ENCODE data around the gene THSD1. TPM values are rescaled to one million over a fixed set of nuclear protein-coding genes. Genes with fewer than 3 reads are reported as not detected.

THSD1 gene
- total and polyA plus RNA-seq, 9 of the 15 experiments (the other 6 are each of a cell fraction or from before 2014, with no cell fraction given) = 0.01 to 0.11 (median 0.04) TPM; not detected in 2

GRCh38 chr13:52414963-52415362, 9.0 kb upstream of the THSD1 start (continued):
- no peak for TF ChIP-seq ZNF436 (CRISPR knock-in tag; IDR thresholded peaks at IDR 0.05)
- TF ChIP-seq ZNF518B (CRISPR knock-in tag; IDR thresholded peaks at IDR 0.05) = no peak
- TF ChIP-seq ZKSCAN1 (IDR thresholded peaks at IDR 0.05; ENCODE audit: low read depth, low read length) = no peak
- TF ChIP-seq RNF219 (CRISPR knock-in tag; IDR thresholded peaks at IDR 0.05) = no peak
- TF ChIP-seq CSDE1 (IDR thresholded peaks at IDR 0.05) = no peak

GRCh38 chr13:52414051-52414450, 8.1 kb upstream of the THSD1 start:
- no peak overlapping the region for H3K9ac ChIP-seq (ENCODE audit: insufficient read depth in 1 of 2, low read depth in 2 of 2, low read length in 2 of 2)
- no peaks in the 10 kb centered on the region for H3K79me2 ChIP-seq (ENCODE audit: control insufficient read depth, insufficient read depth, low read length)
- H3K4me1 ChIP-seq (replicated peaks in 1 of 2; ENCODE audit: control insufficient read depth in 2 of 2, insufficient read depth in 2 of 2, low read length in 2 of 2) = no peaks in the 10 kb centered on the region
- H3K27ac ChIP-seq (ENCODE audit: extremely low read depth, low read depth, low read length) = no peak overlapping the region
- ATAC-seq (no peak), DNase-seq (ENCODE audit: extremely low read depth in 1 of 4, low spot score in 3 of 4) (no peak), FAIRE-seq (no peak)
- no peaks in the 10 kb centered on the region for H3K27me3 ChIP-seq (ENCODE audit: control insufficient read depth in 2 of 2, insufficient read depth in 2 of 2, low read length in 2 of 2)
- H3K9me3 ChIP-seq (replicated peaks; ENCODE audit: control insufficient read depth, insufficient read depth, low read depth, low read length) = no peaks in the 10 kb centered on the region
- no peak overlapping the region for H2AFZ ChIP-seq (ENCODE audit: low read depth, low read length)
- peaks cover 59% of the 10 kb centered on the region; the same call in 2 of the 3 replicates for H3K36me3 ChIP-seq (ENCODE audit: control insufficient read depth, insufficient read depth, low read length)
- no peak overlapping the region for H3K4me3 ChIP-seq
- no peaks in the 10 kb centered on the region for H3K9me1 ChIP-seq (ENCODE audit: control insufficient read depth, insufficient read depth, low read length)
- 100% methylated on average over 1 of the region's 1 CpG for WGBS (ENCODE audit: insufficient coverage, low coverage, missing lambda C conversion rate)
- POLR2A ChIA-PET = interaction anchor here (1.3 kb wide), 1 partner anchor 9 kb away, joined by 4 read pairs; no protein-coding TSS in a partner anchor
- in situ Hi-C loops (cut with MboI) = no loop called here
- intact Hi-C loops (cut with micrococcal nuclease) = no loop called here
- BruUV-seq (replicated peaks) = no TSS peak
- H4K20me1 ChIP-seq (replicated peaks; ENCODE audit: control insufficient read depth, insufficient read depth, low read length) = no peaks in the 10 kb centered on the region
- H3K4me2 ChIP-seq (ENCODE audit: insufficient read depth, low read length) = no peak overlapping the region
- CTCF ChIA-PET (ENCODE audit: low intra/inter-chr PET ratio) = no interaction called here
- no peak for TF ChIP-seq PREB (CRISPR knock-in tag; IDR thresholded peaks at IDR 0.05)
- TF ChIP-seq PTRF (tag; IDR thresholded peaks at IDR 0.05) = no peak
- TF ChIP-seq NR4A1 (CRISPR knock-in tag; IDR thresholded peaks at IDR 0.05) = no peak
- TF ChIP-seq NR4A1 (tag; IDR thresholded peaks at IDR 0.05) = no peak
- TF ChIP-seq, protein P1, sequence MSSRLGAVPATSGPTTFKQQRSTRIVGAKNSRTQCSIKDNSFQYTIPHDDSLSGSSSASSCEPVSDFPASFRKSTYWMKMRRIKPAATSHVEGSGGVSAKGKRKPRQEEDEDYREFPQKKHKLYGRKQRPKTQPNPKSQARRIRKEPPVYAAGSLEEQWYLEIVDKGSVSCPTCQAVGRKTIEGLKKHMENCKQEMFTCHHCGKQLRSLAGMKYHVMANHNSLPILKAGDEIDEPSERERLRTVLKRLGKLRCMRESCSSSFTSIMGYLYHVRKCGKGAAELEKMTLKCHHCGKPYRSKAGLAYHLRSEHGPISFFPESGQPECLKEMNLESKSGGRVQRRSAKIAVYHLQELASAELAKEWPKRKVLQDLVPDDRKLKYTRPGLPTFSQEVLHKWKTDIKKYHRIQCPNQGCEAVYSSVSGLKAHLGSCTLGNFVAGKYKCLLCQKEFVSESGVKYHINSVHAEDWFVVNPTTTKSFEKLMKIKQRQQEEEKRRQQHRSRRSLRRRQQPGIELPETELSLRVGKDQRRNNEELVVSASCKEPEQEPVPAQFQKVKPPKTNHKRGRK (tag; IDR thresholded peaks at IDR 0.05) = no peak
- TF ChIP-seq POLR2B (IDR thresholded peaks at IDR 0.05; ENCODE audit: low read depth, partially characterized antibody) = no peak
- no peak for TF ChIP-seq DPF2 (IDR thresholded peaks at IDR 0.05)
- TF ChIP-seq E2F3 (CRISPR knock-in tag; IDR thresholded peaks at IDR 0.05) = no peak

Data from K562 (cell line).